NCI-H1092 (cell line): ENCODE results near the gene TMEM81.

Experiments used
- DNase-seq: peaks from one replicate; lab custom pipeline; 2025; lab: John Stamatoyannopoulos, UW

Gene TMEM81

DNA sequence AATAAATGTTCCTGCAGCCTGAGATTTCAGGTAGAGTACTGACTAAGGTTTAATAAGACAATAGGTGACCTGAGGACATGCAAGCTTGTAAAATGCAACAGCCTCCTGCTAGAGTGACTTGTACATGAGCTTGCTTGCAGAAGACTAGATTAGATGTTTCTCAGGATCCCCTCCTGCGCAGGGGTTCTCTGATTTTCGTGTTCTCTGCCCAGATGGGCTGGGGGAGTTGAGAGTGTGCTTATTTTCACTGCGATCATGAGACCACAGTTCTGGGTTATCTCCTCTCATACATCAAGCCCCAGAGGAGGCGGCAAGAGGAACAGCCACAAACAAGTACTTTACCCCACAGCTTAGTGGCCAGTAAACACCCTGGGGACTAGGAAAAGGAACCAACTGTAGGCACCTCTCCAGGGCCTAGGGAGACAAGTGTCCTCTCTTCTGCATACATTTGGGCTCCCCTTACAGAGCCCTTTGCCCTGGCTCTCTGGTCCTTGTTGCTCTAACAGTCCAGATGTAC lies 8.0 kb downstream of the TMEM81 start:
- no peak for DNase-seq

DNA sequence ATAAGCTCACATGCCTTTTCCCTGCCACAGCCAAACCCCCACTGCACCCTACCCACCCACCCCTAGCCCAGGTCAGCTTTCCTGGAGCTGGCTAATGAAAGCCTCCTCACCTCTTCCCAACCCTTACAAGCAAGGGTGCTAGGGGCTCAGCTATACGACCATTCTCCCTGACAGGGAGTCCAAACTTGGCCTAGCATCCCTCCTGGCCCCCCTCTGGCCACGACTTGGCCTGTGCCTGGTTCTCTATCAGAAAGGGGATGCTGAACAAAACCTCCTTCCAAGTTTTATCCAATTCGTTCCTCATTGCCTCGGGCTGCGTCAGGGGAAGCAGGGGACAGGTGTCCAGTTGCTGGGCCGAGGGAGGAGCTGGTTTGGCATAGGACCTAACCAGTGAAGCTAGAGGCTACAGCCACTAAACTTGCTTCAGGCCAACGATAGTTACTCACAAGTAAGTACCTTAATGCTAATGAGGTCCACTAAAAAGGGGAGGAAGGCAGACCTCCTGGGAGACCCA lies 8.6 kb downstream of the TMEM81 start:
- no peak for DNase-seq

DNA sequence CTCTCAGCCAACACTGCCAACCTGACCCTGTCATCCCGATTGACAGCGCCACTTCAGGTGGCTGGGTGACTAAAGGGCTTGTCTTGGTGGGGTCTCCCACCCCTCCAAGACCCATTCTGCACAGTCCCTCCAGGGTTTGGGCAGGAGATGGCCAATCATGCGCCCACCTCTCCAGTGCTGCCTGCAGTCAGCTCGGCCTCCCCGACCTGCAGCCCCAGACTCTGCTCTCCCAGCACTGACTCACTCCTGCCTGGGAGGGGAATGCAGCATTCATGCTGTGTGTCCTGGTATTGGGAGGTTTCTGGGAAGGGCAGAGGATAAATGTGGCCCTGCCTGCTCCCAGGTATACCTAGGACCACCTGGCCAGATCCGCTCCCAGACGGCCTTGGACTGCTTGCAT lies 9.7 kb downstream of the TMEM81 start:
- no peak for DNase-seq

DNA sequence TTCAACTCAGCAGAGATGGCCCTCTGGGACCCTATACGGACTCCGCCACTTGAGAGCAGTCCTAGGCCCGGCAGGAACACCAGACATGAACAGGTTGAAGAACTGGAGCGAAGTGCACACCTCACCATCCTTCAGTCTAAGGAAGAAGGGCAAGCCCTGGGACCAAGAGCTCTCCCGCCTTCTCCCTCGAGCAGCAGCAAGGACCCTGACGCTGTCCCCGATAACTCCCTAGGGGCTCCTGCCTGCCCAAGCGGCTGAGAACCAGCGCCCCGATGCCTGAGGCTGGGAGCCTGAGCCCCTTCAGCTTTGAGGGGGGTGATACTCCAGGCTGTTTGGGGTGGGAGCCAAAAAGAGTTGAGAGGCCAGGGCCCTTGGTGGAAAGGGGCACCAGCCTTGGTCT lies 10.2 kb downstream of the TMEM81 start:
- DNase-seq, result no peak

GRCh38 chr1:205073511-205073910 lies 10.7 kb downstream of the TMEM81 start:
- no peak for DNase-seq

GRCh38 chr1:205072881-205073280 lies 11.4 kb downstream of the TMEM81 start:
- DNase-seq, result no peak

DNA sequence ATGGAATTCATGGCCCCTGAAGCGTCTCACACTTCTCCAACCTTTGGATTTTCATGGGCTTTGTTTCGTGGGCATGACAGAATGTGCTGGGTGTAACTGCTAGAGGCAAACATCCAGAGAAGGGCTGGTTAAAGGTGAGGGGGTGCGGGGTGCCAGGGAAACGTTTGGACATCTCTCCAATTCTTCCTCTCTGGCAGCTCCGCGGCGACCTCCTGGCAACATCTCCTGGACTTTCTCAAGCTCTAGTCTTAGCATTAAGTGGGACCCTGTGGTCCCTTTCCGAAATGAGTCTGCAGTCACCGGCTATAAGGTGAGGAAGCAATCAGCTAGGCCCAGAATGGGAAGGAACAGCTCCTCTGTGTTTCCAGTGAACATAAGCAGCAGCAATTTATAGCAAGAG lies 12.0 kb downstream of the TMEM81 start:
- DNase-seq, result no peak

GRCh38 chr1:205071801-205072200 lies 12.5 kb downstream of the TMEM81 start:
- DNase-seq, result no peak

GRCh38 chr1:205071028-205071409 lies 13.2 kb downstream of the TMEM81 start:
- no peak for DNase-seq

- DNase-seq, result peak; percentile 28
Observed at GRCh38 chr1:205069371-205070125, 14.7 kb downstream of the TMEM81 start.

GRCh38 chr1:205068457-205069040 lies 15.7 kb downstream of the TMEM81 start:
- DNase-seq, result no peak

- no peak for DNase-seq
Observed at GRCh38 chr1:205068001-205068400, 16.3 kb downstream of the TMEM81 start.

GRCh38 chr1:205067031-205067430 lies 17.2 kb downstream of the TMEM81 start:
- no peak for DNase-seq

- no peak for DNase-seq
Observed at GRCh38 chr1:205066141-205066818, 18.0 kb downstream of the TMEM81 start.

GRCh38 chr1:205065666-205066065 lies 18.6 kb downstream of the TMEM81 start:
- DNase-seq, result no peak

GRCh38 chr1:205064741-205065316 lies 19.4 kb downstream of the TMEM81 start:
- DNase-seq, result no peak

- no peak for DNase-seq
Observed at GRCh38 chr1:205064301-205064700, 20.0 kb downstream of the TMEM81 start.

DNA sequence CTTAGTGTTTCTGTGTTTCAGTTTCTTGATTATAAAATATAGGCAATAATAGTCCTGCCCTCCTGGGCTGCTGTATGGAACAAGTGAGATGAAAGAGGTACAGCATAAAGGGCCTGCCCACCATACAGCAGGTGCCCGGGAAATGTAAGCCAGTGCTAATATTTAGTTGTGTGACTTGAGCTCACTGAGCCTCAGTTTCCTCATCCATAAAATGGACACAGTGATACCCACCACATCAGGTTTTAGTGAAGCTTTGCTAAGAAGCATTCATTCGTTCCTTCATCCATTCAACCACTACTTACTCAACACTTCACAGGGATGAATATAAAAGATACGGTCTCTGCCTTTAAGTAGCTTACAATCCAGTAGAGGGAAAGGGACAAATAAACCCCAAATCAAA lies 21.4 kb downstream of the TMEM81 start:
- DNase-seq, result no peak

GRCh38 chr1:205062319-205062718 lies 21.9 kb downstream of the TMEM81 start:
- no peak for DNase-seq

GRCh38 chr1:205061665-205062069 lies 22.6 kb downstream of the TMEM81 start:
- DNase-seq, result peak; percentile 71

DNA sequence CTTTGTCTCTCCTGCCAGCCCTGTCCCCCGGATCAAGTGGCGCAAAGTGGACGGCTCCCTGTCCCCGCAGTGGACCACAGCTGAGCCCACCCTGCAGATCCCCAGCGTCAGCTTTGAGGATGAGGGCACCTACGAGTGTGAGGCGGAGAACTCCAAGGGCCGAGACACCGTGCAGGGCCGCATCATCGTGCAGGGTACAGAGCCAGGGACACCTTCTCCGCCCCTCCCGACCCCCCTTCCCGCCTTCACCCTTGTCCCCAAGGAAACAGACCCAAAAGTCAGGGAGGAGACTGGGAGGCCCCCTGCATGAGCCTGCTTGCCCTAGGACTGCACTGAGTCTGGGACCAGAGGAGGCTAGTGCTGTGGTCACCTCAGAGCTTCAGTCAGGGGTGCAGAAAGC lies 23.0 kb downstream of the TMEM81 start:
- DNase-seq, result no peak

GRCh38 chr1:205060746-205061145 lies 23.5 kb downstream of the TMEM81 start:
- DNase-seq, result no peak

- no peak for DNase-seq
Observed at GRCh38 chr1:205059660-205060059, 24.6 kb downstream of the TMEM81 start.
